HG03565 (cell line): ENCODE data around the gene RGS9.
"Not testable (repeated sequence)": the region's sequence is repeated elsewhere in the genome, so short reads cannot be mapped to it uniquely, and the experiment has no call there.

Experiments used
- ATAC-seq: cut with Tn5 transposase; IDR thresholded peaks from one replicate; pipeline ENCODE4 v1.9.1; 2021; ENCODE audit warnings: mild to moderate bottlenecking, moderate library complexity; ENCODE audit not compliant: unreplicated experiment

Gene RGS9

DNA sequence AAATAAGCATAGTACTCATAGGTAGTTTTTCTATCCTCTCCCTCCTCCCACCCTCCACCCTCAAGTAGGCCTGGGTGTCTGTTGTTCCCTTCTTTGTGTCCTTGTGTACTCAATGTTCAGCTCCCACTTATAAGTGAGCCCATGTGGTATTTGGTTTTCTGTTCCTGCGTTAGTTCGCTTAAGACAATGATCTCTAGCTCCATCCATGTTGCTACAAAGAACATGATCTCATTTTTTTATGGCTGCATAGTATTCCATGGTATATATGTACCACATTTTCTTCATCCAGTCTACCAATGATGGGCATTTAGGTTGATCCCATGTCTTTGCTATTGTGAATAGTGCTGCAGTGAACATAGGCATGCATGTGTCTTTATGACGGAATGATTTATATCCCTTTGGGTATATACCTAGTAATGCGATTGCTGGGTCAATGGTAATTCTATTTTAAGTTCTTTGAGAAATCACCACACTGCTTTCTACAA, 43.6 kb downstream of the RGS9 start:
- not testable (repeated sequence) for ATAC-seq

DNA sequence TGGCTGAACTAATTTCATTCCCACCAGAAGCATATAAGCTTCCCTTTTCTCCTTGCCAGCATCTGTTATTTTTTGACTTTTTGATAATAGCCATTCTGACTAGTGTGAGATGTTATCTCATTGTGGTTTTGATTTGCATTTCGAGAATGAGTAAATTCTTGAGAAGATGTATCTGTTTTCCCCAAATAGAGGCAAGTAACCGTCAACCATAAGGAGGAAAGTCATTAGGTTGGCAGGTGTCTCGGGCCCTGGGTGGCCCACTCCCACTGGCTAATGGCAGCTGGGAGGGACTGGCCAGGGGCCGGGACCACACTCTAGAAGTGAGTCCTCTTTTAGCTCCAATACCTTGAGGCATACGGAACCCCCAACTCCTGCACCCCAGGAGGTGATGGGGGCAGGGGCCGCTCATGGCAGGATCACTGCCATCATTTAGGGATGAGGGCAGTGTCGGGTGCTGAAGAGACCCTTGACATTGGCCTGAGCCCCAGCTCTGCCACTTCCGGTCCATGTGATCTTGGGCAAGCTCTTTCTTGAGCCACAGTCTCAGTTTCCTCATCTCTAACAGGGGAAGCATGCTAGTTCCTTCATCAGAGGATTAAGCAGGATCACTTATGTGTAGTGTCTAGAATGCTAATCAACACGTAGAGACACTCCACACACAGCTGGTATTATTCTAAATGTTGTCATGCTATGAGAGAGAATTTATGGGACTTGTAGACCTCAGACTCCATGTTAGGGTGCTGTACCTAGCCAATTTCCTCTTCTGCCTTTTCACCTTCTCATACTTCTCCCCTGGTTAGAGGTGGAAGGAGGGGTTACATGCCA, 44.3 kb downstream of the RGS9 start:
- peak; percentile 53 for ATAC-seq

DNA sequence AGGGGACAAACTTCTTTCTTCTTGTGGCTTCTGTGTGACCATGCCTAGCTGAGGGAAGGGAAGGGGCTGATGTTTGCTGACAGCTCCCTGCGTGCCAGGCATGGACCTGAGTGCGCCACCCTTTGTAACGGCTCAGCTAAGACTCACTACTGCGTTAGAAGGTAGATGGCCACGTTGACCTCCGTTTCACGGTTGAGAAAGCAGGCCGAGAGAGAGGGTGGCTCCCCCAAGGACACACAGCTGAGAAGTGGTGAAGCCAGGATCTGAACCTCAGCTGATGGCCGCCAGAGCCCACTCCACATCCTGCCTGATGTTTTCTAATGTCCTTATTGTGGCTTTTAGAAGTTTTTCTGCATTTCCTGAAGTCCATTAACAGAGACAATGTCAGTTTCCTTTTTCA, 45.1 kb downstream of the RGS9 start:
- peak; percentile 30 for ATAC-seq

DNA sequence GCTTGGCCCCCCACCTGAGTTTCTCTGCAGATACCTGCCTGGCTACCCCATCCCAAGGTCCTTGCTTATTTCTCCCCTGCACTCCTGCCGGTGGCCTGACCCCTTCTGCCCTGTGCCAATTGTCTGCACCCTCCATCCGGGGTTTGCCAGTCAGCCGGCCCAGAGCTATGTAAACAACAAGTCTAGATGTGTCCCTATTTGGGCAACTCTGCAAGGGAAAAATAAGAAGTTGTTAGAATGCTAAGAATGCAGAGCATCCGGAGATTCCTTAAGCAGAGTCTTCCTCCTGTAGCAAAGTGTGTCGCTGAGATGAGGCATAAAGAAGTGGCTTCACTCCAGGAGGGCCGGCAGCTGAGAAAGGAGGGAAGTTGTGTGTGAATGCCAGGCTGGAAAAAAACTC, 46.6 kb downstream of the RGS9 start:
- ATAC-seq = no peak

DNA sequence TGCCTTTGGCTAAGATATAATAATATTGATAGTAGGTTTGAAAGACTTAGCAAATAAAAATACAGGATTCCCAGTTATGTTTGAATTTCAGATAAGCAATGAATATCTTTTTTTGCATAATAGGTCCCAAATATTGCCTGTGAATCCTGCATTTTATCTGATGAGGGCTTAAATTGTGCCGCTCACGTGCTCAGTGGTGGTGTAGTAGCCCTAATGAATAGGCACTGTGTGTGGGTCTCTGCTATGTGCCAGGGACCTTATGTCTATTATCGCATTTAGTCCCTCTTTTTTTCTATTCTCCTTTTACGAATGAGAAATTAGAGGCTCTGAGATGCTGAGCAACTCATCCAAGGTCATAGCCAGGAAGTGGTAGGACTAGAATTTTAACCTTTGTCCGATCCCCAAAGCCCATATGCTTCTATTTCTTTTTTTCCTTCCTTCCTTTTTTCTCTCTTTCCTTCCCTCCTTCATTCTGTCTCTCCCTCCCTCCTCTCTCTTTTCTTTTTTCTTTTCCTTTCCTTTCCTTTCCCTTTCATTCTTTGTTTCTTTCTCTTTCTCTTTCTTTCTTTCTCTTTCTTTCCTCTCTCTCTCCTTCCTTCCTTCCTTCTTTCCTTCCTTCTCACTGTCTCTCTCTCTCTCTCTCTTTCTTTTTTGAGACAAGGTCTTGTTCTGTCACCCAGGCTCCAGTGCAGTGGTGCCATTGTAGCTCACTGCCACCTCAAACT, 47.2 kb downstream of the RGS9 start:
- no peak for ATAC-seq

DNA sequence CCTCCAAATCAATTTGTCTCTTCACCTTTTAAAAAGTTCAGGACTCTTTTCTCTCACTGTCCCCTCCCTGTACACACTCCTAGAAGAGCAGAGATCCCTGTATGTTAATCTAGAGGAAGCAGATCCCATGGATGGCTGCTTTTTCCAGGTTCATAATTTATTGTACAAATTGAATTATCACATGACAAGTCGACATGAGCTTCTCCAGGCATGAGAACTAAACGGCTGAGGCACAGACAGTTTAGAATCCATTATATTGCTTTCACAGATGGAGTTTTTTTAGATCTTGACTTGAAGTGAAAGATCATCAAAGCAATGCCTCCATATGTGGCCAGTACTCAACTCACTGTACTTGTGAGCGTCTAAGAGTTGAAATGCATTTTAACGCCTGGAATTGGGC, 47.9 kb downstream of the RGS9 start:
- ATAC-seq = no peak

DNA sequence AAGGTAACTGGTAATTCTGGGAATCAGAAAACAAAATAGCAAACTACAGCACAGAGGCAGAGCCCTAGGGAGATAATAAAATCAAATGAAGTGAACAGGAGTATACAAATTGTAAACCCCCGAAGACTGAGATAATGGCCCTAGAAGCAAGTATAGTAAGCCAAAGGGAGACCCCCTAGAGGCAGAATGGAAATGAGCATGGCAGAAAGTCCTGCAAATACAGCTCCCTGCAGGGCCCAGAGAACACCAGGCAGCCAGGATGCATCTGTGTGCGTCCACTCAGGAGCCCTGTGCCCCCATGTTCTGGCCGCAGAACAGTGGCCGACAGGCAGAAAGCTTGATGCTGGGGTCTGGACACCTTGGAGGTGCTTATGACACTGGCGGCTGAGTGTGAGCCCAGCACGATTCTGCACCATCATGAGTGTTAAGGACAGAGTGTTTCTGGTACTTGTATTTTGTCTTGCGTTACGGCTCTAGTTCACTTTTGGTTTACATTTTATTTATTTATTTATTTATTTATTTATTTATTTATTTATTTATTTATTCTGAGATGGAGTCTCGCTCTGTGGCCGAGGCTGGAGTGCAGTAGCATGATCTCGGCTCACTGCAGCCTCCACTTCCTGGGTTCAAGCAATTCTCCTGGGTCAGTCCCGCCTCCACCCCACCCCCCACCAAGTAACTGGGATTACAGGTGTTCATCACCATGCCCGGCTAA, 48.7 kb downstream of the RGS9 start:
- ATAC-seq = no peak

DNA sequence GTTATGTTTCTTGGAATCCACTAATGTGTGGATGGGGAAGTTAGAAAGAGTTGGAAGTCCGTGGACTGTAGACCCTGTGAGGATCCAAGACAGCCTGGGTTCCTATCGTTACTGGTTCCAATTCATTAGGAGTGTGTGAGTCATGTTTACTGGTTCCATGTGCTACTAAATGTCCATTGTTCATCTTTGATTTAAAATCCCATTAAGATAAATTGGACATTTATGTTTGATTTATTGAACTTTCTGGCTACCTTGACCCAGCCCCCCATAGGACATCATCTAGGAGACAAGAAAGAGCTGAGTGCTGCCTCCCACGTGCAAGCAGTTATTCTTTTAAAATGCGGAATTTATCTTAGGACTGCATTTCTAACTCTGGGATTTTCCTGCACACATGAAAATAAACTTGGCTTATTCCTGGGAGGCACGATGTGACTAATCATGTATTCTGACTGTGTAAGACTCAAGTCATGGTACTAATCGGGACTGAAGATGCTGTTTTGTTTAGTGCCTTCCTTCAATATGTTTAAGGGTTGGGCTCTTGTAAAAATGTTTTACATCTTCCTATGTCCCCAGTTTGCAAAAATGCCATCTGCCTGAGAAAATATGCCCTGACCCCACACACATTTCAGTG, 53.4 kb downstream of the RGS9 start:
- ATAC-seq = no peak

DNA sequence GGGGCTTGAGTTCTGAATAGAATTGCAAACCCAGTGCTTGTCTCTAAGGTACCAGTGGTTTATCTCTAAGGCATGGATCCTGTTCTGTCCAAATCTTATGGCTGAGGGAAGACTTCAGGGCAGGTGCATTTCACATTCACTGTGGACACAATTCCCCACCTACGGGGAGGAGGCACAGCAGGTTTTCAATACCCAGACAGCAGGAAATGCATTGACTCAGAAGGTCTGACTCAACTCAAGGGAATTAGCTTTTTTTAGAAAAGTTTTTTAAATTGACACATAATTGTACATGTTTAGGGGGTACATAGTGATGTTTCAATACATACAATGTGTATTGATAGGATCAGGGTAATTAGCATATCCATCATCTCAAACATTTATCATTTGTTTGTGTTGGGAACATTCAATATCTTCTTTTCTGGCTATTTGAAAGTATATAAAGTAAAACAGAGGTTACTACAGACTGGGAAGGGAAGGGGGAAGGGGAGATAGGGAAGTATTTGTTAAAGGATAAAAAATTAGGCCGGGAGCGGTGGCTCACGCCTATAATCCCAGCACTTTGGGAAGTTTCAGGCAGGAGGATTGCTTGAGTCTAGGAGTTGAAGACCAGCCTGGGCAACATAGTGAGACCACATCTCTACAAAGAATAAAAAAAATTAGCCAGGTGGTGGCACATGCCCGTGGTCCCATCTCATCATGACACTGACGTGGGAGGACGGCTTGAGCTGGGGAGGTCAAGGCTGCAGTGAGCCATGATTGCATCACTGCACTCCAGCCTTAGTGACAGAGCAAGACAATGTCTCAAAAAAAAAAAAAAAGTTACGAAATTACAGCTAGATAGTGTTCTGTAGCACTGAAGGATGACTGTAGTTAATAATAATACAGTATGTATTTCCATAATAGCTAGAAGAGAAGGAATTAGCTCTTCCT, 54.9 kb downstream of the RGS9 start:
- ATAC-seq = no peak

DNA sequence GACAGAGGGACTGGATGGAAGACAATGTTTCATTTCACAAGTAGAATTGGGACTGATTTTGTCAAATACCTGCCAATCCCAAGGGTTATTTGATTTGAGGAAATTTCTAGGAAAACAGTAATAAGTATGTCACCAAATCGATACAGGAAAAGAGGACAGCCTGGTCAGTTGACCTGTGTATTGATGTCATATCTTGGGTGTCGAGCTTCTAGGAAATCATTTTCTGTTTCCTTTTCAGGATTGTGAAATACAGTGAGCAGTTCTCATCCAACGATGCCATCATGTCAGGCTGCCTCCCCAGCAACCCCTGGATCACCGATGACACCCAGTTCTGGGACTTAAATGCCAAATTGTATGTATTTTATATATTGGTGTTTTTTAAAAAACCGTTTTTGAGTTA, 56.1 kb downstream of the RGS9 start:
- ATAC-seq = no peak

DNA sequence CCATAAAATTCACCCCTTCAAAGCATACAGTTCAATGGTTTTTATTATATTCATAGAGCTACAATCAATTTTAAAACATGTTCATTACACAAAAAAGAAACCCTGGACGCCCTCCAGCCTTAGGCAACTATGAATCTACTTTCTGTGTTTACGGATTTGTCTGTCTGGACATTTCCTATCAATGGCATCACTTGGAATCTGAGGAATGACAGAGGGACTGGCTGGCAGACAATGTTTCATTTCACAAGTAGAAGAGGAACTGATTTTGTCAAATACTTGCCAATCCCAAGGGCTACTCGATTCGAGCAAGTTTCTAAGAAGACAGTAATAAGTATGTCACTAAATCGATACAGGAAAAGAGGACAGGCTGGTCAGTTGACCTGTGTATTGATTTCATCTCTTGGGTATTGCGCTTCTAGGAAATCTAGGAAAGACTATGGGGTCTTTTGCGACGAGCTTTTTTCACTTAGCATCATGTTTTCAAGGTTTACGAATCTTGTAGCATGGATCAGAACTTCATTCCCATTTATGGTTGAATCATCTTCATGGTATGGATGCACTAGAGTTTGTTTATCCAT, 56.6 kb downstream of the RGS9 start:
- no peak for ATAC-seq

DNA sequence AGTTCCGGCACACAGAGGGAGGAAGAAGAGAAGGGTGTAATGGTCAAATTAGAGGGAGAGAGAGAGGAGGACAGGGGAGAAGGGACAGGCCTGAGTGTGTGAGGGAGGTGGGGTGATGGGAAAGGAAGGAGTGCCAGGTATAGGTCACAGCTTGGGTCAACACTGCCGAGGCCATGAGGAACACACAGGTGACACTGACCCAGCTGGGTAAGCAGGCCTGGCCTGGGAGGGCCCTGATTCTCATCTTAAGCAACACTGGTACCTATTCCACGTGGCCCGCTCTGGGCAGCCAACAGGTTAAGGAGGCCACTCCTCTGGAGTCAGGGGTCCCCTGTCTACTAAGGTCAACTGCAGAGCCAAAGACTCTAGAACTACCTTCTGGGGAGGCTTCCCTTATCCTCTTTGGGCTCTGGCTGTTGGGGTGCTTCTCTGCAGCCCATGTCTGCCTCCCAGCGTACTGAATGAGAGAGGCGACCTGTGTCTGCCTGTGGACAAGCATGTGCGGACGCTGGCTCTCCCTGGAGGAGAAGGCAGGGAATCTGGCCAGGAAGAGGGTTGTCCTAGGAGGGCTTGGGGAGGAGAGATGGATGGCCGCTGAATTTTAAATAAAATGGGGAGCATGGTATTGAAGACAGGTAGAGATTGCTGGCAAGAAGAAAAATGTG, 57.6 kb downstream of the RGS9 start:
- no peak for ATAC-seq

DNA sequence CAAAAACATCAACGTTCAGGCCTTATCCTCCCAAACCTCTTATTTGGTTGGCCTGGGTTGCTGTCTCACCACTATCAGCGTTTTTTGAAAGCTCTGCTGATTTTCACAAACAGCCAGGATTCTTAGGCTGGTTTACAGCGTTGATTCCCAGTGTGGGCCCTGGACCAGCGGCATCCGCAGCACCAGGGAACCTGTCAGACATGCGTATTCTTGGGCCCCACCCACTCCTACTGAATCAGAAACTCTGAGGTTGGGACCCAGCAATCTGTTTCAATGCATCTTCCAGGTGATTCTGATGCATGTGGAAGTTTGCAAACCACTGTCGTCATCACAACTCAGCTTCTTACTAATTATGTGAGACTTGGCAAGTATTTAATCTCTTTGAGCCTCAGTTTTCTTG, 58.5 kb downstream of the RGS9 start:
- ATAC-seq = no peak

DNA sequence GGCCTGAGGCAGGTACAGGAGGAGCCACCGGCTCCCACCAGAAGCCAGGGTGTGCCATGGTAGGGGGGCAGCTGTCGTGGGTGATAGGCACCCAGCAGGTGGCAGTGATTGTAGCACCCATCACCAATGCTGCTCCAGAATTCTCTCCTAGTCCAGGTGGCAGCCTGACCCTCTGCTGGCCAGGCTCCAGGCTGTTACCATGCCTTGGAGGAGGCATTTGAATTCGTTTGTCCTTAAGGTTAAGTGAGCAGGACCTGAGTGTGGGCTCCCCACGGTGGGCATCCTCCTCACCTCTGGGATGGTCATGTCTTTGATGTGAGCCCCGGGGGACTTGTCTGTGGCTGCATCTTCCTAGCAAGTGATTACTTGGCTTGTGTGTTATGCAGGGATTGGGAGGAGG, 59.4 kb downstream of the RGS9 start:
- no peak for ATAC-seq

DNA sequence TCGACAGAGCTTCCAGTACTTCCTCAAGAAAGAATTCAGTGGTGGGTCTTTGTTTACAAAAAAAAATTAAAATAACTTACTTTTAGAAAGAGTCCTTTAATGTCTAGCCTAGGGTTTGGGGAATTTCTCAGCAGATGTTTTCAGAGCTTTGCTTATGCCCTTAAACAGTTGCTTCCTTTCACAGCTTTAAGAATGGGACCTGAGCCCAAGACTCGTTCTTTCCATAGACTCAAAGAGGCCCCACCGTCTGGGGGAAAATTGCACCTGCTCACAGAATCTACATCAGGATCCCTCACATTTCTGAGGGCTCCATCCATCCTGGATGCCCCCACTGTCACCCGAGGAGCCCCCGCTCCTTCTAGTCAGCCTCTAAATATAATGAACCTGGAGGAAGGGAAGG, 60.0 kb downstream of the RGS9 start:
- no peak for ATAC-seq

DNA sequence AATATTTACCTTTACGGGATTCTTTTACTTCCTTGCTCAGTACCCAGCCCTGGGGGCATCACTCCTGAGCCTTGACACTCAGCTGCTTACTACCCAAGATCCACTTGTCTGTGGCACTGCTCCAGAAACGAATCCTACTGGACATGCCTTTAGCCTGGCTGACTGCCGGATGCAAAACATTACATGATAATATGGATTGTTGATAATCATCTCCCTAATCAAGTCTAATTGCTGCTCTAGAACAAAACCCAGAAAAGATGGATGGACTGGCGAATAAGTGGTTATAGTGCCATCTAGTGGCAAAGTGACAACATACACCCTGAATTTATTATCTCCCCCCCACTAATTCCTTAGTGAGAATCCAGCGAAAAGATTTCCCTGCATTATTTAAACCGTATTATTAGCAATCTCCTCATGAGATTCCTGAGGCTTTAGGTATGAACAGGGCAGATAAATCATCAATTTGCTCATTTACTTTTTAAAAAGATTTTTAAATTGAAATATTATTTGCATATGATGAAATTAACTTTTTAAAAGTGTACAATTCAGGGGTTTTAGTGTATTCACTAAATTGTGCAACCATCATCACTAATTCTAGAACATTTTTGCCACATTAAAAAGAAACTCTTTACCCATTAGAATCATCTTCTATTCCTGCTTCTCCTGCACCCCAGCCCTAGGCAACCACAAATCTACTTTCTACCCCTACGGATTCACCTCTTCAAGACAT, 61.6 kb downstream of the RGS9 start:
- no peak for ATAC-seq

DNA sequence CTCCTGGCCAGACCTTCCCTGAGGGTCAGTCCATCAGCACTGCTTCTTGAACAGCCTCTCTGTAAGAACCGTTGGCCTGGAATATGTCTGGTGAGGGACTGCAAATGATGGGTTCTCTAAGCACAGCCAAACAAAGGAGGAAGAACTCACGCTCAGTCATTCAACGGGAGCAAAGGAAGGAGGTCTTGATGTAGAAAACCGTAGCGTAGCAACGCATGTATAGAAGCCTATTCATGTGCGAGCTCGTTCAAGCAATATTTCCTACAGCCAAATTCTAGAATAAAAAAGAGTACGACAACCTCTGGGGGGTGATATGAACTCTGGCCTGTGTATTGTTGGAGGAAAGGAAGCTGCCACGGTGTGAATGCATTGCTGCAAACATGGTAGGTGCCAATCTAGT, 64.2 kb downstream of the RGS9 start:
- ATAC-seq = no peak

DNA sequence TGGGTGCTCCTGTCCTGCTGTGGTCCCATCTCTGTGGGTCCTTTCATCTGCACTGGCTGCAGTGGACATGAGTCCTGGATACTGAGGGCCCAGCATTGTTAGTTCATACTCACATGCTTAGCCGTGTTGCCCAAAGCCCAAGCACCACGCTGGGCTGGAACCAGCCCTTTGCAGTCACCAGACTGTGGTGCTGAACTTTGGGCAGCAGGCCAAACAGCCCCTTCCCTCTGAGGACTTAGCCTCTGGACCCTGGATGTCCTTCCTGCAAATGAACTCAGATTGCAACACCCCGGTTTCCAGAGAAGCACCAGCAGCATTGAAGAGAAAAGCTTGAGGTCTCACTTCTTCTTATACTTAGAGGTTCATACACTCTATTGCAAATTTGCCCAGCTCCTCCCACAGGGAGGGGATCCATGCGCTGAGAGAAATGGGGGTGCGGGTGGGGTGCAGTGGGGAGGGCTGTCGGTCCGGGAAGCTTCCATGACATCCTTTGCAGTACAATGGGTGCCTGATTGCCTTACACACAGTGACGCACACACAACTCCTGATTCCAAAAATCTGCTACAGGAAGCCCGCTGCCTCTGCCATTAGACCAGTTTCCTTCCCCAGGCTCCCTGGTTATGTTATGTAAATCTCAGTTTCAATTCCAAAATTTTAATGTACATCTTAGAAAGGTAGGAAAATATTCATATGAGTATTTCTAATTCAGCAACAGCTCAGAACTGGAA, 65.8 kb downstream of the RGS9 start:
- no peak for ATAC-seq
